HEK293T (cell line): Measurements from ENCODE around the gene CFDP1.

Experiments
- CTCF ChIA-PET: fragments of 350-600 bp; formaldehyde crosslinking; extraction: SDS; loops from one replicate; lab custom pipeline; 2021; ENCODE audit warnings: antibody characterized with exemption, inconsistent platforms; lab: Yijun Ruan, JAX
- POLR2A ChIA-PET: fragments of 350-600 bp; formaldehyde crosslinking; extraction: SDS; loops from one replicate; lab custom pipeline; 2020; ENCODE audit warnings: antibody characterized with exemption, inconsistent platforms; lab: Yijun Ruan, JAX
- DNase-seq: peaks from one replicate; pipeline ENCODE4 v3.0.0; 2012; ENCODE audit warnings: mixed read lengths; ENCODE audit errors: extremely low spot score
- ARNT ChIP-seq: fragments of 450-650 bp; IDR thresholded peaks from 2 replicates; pipeline ENCODE4 v1.6.1; 2017; ENCODE audit warnings: mild to moderate bottlenecking
- BHLHE40 ChIP-seq: fragments of 450-650 bp; IDR thresholded peaks from 2 replicates; pipeline ENCODE4 v1.6.1; 2016; ENCODE audit warnings: mild to moderate bottlenecking, moderate library complexity, borderline replicate concordance
- CTBP1 ChIP-seq: fragments of 450-650 bp; IDR thresholded peaks from 2 replicates; pipeline ENCODE4 v1.6.1; 2016; ENCODE audit warnings: borderline replicate concordance
- ELF4 ChIP-seq: fragments of 450-650 bp; IDR thresholded peaks from 2 replicates; pipeline ENCODE4 v1.6.1; 2017; ENCODE audit warnings: antibody characterized with exemption
- FOXA1 ChIP-seq: fragments of 450-650 bp; IDR thresholded peaks from 2 replicates; pipeline ENCODE4 v1.6.1; 2016; ENCODE audit warnings: mild to moderate bottlenecking
- FOXK2 ChIP-seq: fragments of 450-650 bp; IDR thresholded peaks from 2 replicates; pipeline ENCODE4 v1.6.1; 2016; ENCODE audit warnings: mild to moderate bottlenecking
- FOXM1 ChIP-seq: fragments of 450-650 bp; IDR thresholded peaks from 2 replicates; pipeline ENCODE4 v1.6.1; 2017; ENCODE audit warnings: mild to moderate bottlenecking, borderline replicate concordance
- HDGF ChIP-seq: fragments of 450-650 bp; IDR thresholded peaks from 2 replicates; pipeline ENCODE4 v1.6.1; 2017; ENCODE audit warnings: antibody characterized with exemption, borderline replicate concordance
- L3MBTL2 ChIP-seq: fragments of 450-650 bp; conservative IDR thresholded peaks from 2 replicates; pipeline ENCODE4 v1.6.1; 2016; ENCODE audit warnings: mild to moderate bottlenecking
- LEF1 ChIP-seq: fragments of 450-650 bp; IDR thresholded peaks from 2 replicates; pipeline ENCODE4 v1.6.1; 2017; ENCODE audit warnings: mild to moderate bottlenecking, borderline replicate concordance
- NFRKB ChIP-seq: fragments of 450-650 bp; IDR thresholded peaks from 2 replicates; pipeline ENCODE4 v1.6.1; 2016; ENCODE audit warnings: mild to moderate bottlenecking, moderate library complexity
- PKNOX1 ChIP-seq: fragments of 450-650 bp; IDR thresholded peaks from 2 replicates; pipeline ENCODE4 v1.6.1; 2016
- SP1 ChIP-seq: fragments of 450-650 bp; IDR thresholded peaks from 2 replicates; pipeline ENCODE4 v1.6.1; 2017
- SUZ12 ChIP-seq: fragments of 450-650 bp; IDR thresholded peaks from 2 replicates; pipeline ENCODE4 v1.6.1; 2016; ENCODE audit warnings: mild to moderate bottlenecking
- TARDBP ChIP-seq: fragments of 450-650 bp; IDR thresholded peaks from 2 replicates; pipeline ENCODE4 v1.6.1; 2016
- ZNF384 ChIP-seq: fragments of 450-650 bp; IDR thresholded peaks from 2 replicates; pipeline ENCODE4 v1.6.1; 2016

The CFDP1 gene

GRCh38 chr16:75317101-75317522 is 116.2 kb downstream of the CFDP1 start:
- POLR2A ChIA-PET: no interaction called here
- CTCF ChIA-PET: no interaction called here
- DNase-seq: no peak
- no peak for TF ChIP-seq ZNF384
- TF ChIP-seq TARDBP: no peak
- no peak for TF ChIP-seq L3MBTL2
- no peak for TF ChIP-seq NFRKB
- TF ChIP-seq LEF1: no peak
- TF ChIP-seq HDGF: no peak
- TF ChIP-seq ARNT: no peak
- TF ChIP-seq SP1: no peak
- TF ChIP-seq ELF4: no peak
- no peak for TF ChIP-seq PKNOX1

- TF ChIP-seq LEF1 (no peak), FOXA1 (no peak), FOXK2 (no peak), SUZ12 (no peak), CTBP1 (no peak), BHLHE40 (no peak), HDGF (no peak), FOXM1 (no peak), PKNOX1 (no peak), ELF4 (no peak)
- DNase-seq: no peak
- ChIA-PET CTCF (no interaction called here), POLR2A (no interaction called here)
Observed at GRCh38 chr16:75315539-75316306, 117.6 kb downstream of the CFDP1 start.

- ChIA-PET CTCF (interaction anchor here (0.6 kb wide), 1 partner anchor 11 kb away, joined by 3 read pairs; no protein-coding TSS in a partner anchor), POLR2A (no interaction called here)
- DNase-seq: no peak
- TF ChIP-seq L3MBTL2 (no peak), FOXM1 (no peak), HDGF (no peak), CTBP1 (no peak), NFRKB (no peak), PKNOX1 (no peak), ARNT (no peak), LEF1 (no peak), BHLHE40 (no peak), FOXA1 (no peak), SUZ12 (no peak), ZNF384 (no peak), ELF4 (no peak), SP1 (no peak), TARDBP (no peak), FOXK2 (no peak)
Observed at GRCh38 chr16:75312875-75313274, 120.4 kb downstream of the CFDP1 start.

- no peak for TF ChIP-seq SP1
- no peak for TF ChIP-seq FOXK2
- POLR2A ChIA-PET: no interaction called here
- CTCF ChIA-PET: interaction anchor here (0.8 kb wide), 1 partner anchor 12 kb away, joined by 7 read pairs; no protein-coding TSS in a partner anchor
- no peak for DNase-seq
Observed at GRCh38 chr16:75311383-75311938, 121.8 kb downstream of the CFDP1 start.

GRCh38 chr16:75310541-75310940 is 122.8 kb downstream of the CFDP1 start:
- DNase-seq: no peak
- ChIA-PET CTCF (no interaction called here), POLR2A (no interaction called here)
- TF ChIP-seq FOXM1 (no peak), ELF4 (no peak), CTBP1 (no peak), L3MBTL2 (no peak), NFRKB (no peak), PKNOX1 (no peak), ZNF384 (no peak), LEF1 (no peak), SUZ12 (no peak), HDGF (no peak), BHLHE40 (no peak), TARDBP (no peak), SP1 (no peak)

GRCh38 chr16:75309899-75310430 is 123.3 kb downstream of the CFDP1 start:
- TF ChIP-seq CTBP1: no peak
- TF ChIP-seq HDGF: no peak
- TF ChIP-seq NFRKB: no peak
- TF ChIP-seq ARNT: no peak
- TF ChIP-seq BHLHE40: no peak
- no peak for TF ChIP-seq PKNOX1
- no peak for TF ChIP-seq L3MBTL2
- no peak for TF ChIP-seq TARDBP
- TF ChIP-seq FOXM1: no peak
- no peak for TF ChIP-seq LEF1
- no peak for TF ChIP-seq FOXK2
- TF ChIP-seq SP1: no peak
- no peak for DNase-seq
- ChIA-PET CTCF (no interaction called here), POLR2A (no interaction called here)
